SK-N-SH (cell line): ENCODE results near the gene MAMLD1. TPM values are rescaled to one million over a fixed set of nuclear protein-coding genes. Genes with fewer than 3 reads are reported as not detected.

Experiments
- CTCF ChIA-PET: fragments of 300-600, 350-600 bp; formaldehyde crosslinking; extraction: SDS; loops from one replicate; lab custom pipeline; 2021; lab: Yijun Ruan, JAX
- POLR2A ChIA-PET: fragments of 350-600 bp; sonication (Branson Sonifier 250); formaldehyde crosslinking; extraction: SDS; loops from one replicate; lab custom pipeline; 2020; ENCODE audit warnings: antibody characterized with exemption, inconsistent platforms; lab: Yijun Ruan, JAX
- DNase-seq: peaks from one replicate; pipeline ENCODE4 v3.0.0; 2012
- H2AFZ ChIP-seq: fragments of 200-600 bp; sonication (generic); 2 replicates; pipeline ENCODE4 v1.8.1; 2016; ENCODE audit warnings: antibody characterized with exemption, mild to moderate bottlenecking, low read depth
- H3F3A ChIP-seq: fragments of 200-600 bp; sonication (generic); replicated peaks from 2 replicates; pipeline ENCODE3; 2016; ENCODE audit warnings: antibody characterized with exemption, mild to moderate bottlenecking; ENCODE audit not compliant: insufficient read depth
- H3K27ac ChIP-seq, 2 experiments: fragments of 200-500 bp in 1 of 2; fragments of 200-600 bp in 1 of 2; sonication (Bioruptor generic) in 1 of 2; sonication (generic), shearing (Covaris generic) in 1 of 2; 2 replicates each; pipeline versions ENCODE4 v1.5.1 to v1.6.1; 2014 to 2016; ENCODE audit warnings: low read depth in 2 of 2, inconsistent platforms in 1 of 2, low read length in 1 of 2, mild to moderate bottlenecking in 1 of 2, mixed read lengths in 1 of 2
- H3K27me3 ChIP-seq: fragments of 200-600 bp; sonication (generic), shearing (Covaris generic); 2 replicates; pipeline ENCODE4 v1.6.1; 2016; ENCODE audit warnings: mixed run types; ENCODE audit not compliant: insufficient read depth
- H3K36me3 ChIP-seq, 2 experiments: fragments of 200-500 bp in 1 of 2; fragments of 200-600 bp in 1 of 2; sonication (Bioruptor generic) in 1 of 2; sonication (generic) in 1 of 2; replicated peaks in 1 of 2; 2 replicates each; pipeline versions ENCODE3 to v1.5.1; 2014 to 2016; ENCODE audit warnings: low read length in 1 of 2, mild to moderate bottlenecking in 1 of 2; ENCODE audit not compliant: insufficient read depth in 2 of 2, control insufficient read depth in 1 of 2
- H3K4me1 ChIP-seq, 2 experiments: fragments of 200-500 bp in 1 of 2; fragments of 200-600 bp in 1 of 2; sonication (Bioruptor generic) in 1 of 2; sonication (generic), shearing (Covaris generic) in 1 of 2; 2 replicates each; pipeline versions ENCODE4 v1.5.1 to v1.6.1; 2014 to 2016; ENCODE audit warnings: low read depth in 1 of 2, low read length in 1 of 2, mixed run types in 1 of 2; ENCODE audit not compliant: insufficient read depth in 2 of 2, control insufficient read depth in 1 of 2
- H3K4me2 ChIP-seq: fragments of 200-600 bp; sonication (generic), shearing (Covaris generic); 2 replicates; pipeline ENCODE4 v1.6.1; 2017; ENCODE audit warnings: mixed run types
- H3K4me3 ChIP-seq, 2 experiments: fragments of 200-500 bp in 1 of 2; fragments of 200-600 bp in 1 of 2; sonication (Bioruptor generic) in 1 of 2; sonication (generic), shearing (Covaris generic) in 1 of 2; 2 replicates each; pipeline versions ENCODE4 v1.5.1 to v1.8.1; 2014 to 2016; ENCODE audit warnings: low read depth in 2 of 2, inconsistent platforms in 1 of 2, low read length in 1 of 2, mild to moderate bottlenecking in 1 of 2, mixed read lengths in 1 of 2, moderate library complexity in 1 of 2
- H3K79me2 ChIP-seq: fragments of 200-600 bp; sonication (generic); 2 replicates; pipeline ENCODE4 v1.8.1; 2017; ENCODE audit warnings: mild to moderate bottlenecking; ENCODE audit not compliant: insufficient read depth
- H3K9ac ChIP-seq: fragments of 200-600 bp; sonication (generic); 2 replicates; pipeline ENCODE4 v1.6.1; 2017; ENCODE audit warnings: mixed run types
- H3K9me2 ChIP-seq: fragments of 200-600 bp; sonication (generic); 2 replicates; pipeline ENCODE4 v1.6.1; 2017; ENCODE audit warnings: mixed run types
- H3K9me3 ChIP-seq: fragments of 200-600 bp; sonication (generic); 2 replicates; pipeline ENCODE4 v1.6.1; 2017; ENCODE audit warnings: mixed run types, mild to moderate bottlenecking, moderate library complexity
- H4K20me1 ChIP-seq: fragments of 200-600 bp; sonication (generic); 2 replicates; pipeline ENCODE4 v1.6.1; 2017; ENCODE audit warnings: mild to moderate bottlenecking, mixed run types; ENCODE audit not compliant: insufficient read depth
- CHD2 ChIP-seq: fragments of 150-350 bp; IDR thresholded peaks from 2 replicates; pipeline ENCODE4 v1.6.1; 2018; ENCODE audit warnings: low read length; ENCODE audit not compliant: partially characterized antibody
- CTCF ChIP-seq: fragments of 200-600 bp; sonication (generic); IDR thresholded peaks from 2 replicates; pipeline ENCODE4 v1.6.1; 2017; ENCODE audit warnings: antibody characterized with exemption, mild to moderate bottlenecking, moderate library complexity
- ELF1 ChIP-seq: IDR thresholded peaks from 2 replicates; pipeline ENCODE4 v1.4.0; 2012
- EP300 ChIP-seq, 2 experiments: IDR thresholded peaks; 2 replicates each; pipeline versions ENCODE4 v1.4.0 to v1.6.1; 2012; ENCODE audit warnings: borderline replicate concordance in 1 of 2, low read depth in 1 of 2, low read length in 1 of 2
- EZH2phosphoT487 ChIP-seq: fragments of 200-600 bp; sonication (generic); IDR thresholded peaks from 2 replicates; pipeline ENCODE4 v1.6.1; 2017; ENCODE audit warnings: low read depth, mixed run types, mild to moderate bottlenecking, antibody characterized with exemption, moderate library complexity, borderline replicate concordance
- FOXJ3 ChIP-seq: sonication (generic); formaldehyde crosslinking; IDR thresholded peaks from 2 replicates; pipeline ENCODE4 v1.5.1; 2020; ENCODE audit warnings: mild to moderate bottlenecking, missing genetic modification reagents
- MAX ChIP-seq: IDR thresholded peaks from 2 replicates; pipeline ENCODE4 v1.4.0; 2012; ENCODE audit warnings: low read depth
- MXI1 ChIP-seq: IDR thresholded peaks from 2 replicates; pipeline ENCODE4 v1.6.1; 2012; ENCODE audit warnings: mild to moderate bottlenecking, low read depth, low read length, improper control_type of control experiment
- NFIC ChIP-seq: IDR thresholded peaks from 2 replicates; pipeline ENCODE4 v1.4.0; 2012; ENCODE audit warnings: borderline replicate concordance
- NRF1 ChIP-seq: IDR thresholded peaks from 2 replicates; pipeline ENCODE4 v1.6.1; 2012; ENCODE audit warnings: low read depth, mild to moderate bottlenecking, low read length
- PBX3 ChIP-seq: IDR thresholded peaks from 2 replicates; pipeline ENCODE4; 2012
- POLR2AphosphoS5 ChIP-seq: IDR thresholded peaks from 2 replicates; pipeline ENCODE4 v1.6.1; 2012; ENCODE audit warnings: low read depth, low read length
- RCOR1 ChIP-seq: fragments of 150-350 bp; IDR thresholded peaks from 2 replicates; pipeline ENCODE4 v1.6.1; 2017; ENCODE audit warnings: antibody characterized with exemption, low read length
- RXRA ChIP-seq: IDR thresholded peaks from 2 replicates; pipeline ENCODE4 v1.4.0; 2012; ENCODE audit warnings: low read depth, mild to moderate bottlenecking, borderline replicate concordance
- SMC3 ChIP-seq: IDR thresholded peaks from 2 replicates; pipeline ENCODE4 v1.6.1; 2012; ENCODE audit warnings: low read depth, low read length, improper control_type of control experiment
- TAF1 ChIP-seq: IDR thresholded peaks from 2 replicates; pipeline ENCODE4 v1.6.1; 2012; ENCODE audit warnings: low read depth, mild to moderate bottlenecking, low read length, moderate library complexity, borderline replicate concordance
- YY1 ChIP-seq: IDR thresholded peaks from 2 replicates; pipeline ENCODE4 v1.4.0; 2012; ENCODE audit warnings: low read depth, mild to moderate bottlenecking
- WGBS: methylation state at CpG from one replicate; pipeline ENCODE4 v1.1.6; 2017; ENCODE audit warnings: low lambda C conversion rate; 5-methylcytosine and 5-hydroxymethylcytosine counted together
- polyA plus RNA-seq, 3 experiments: library from polyadenylated mRNA; depleted of rRNA; stranded (reverse); fragments of >200 nt; gene quantifications; 2 replicates each; pipeline ENCODE4 v1.2.3, GENCODE V29; 2012
- TF ChIP-seq, protein P1 (sequence below): IDR thresholded peaks from 2 replicates; pipeline ENCODE4 v1.4.0; 2012; ENCODE audit warnings: low read depth, borderline replicate concordance
- TF ChIP-seq, protein P2 (sequence below): fragments of 150-350 bp; IDR thresholded peaks from 2 replicates; pipeline ENCODE4 v1.6.1; 2016; ENCODE audit warnings: mild to moderate bottlenecking, low read depth, low read length
- TF ChIP-seq, protein P3 (sequence below): IDR thresholded peaks from 2 replicates; pipeline ENCODE4 v1.6.1; 2012; ENCODE audit warnings: mild to moderate bottlenecking, low read depth, low read length, moderate library complexity

The MAMLD1 gene
- polyA plus RNA-seq, 1 of the 3 experiments (the other 2 are of a cell fraction), result 4.4 TPM

DNA sequence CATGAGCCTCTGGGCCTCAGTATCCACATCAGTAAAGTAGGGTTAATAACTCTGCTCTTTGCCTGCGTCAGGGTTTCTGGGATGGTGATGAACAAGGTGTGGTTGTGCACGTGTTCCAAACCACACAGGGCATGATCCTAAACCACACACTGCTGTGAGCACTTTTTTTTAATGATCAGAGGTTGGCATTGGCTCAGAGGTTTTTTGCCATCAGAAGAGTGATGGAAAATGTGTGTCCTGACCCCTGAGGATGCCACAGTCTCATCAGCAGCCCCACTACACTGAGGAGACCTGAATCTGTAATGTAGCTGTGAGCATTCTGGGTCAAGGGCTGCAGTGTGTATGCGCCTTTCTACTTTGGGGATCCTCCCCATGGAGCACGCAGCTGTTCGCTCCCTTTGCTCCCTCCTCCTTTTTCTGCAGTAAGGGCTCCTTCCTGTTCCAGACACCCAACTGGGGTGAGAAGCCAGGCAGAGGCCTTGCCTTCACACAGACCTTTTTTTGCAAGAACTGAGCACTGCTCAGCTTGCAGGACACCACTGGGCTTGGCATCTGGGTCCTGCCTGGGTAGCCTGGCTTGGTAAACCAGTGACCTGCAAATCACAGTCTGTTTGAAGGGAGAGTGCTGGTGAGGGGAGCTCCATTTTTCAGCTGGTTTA lies 87.5 kb downstream of the MAMLD1 start:
- WGBS, result 74% methylated on average over 4 of the region's 5 CpGs
- no peaks in the 10 kb centered on the region for H4K20me1 ChIP-seq
- no peak overlapping the region for H3K4me3 ChIP-seq
- no peaks in the 10 kb centered on the region for H3F3A ChIP-seq
- no peak for DNase-seq
- H3K27me3 ChIP-seq, result no peaks in the 10 kb centered on the region
- no peaks in the 10 kb centered on the region for H3K9me3 ChIP-seq
- H3K9me2 ChIP-seq, result no peaks in the 10 kb centered on the region
- H3K9ac ChIP-seq, result no peak overlapping the region
- H3K79me2 ChIP-seq, result no peaks in the 10 kb centered on the region
- no peak for TF ChIP-seq YY1
- TF ChIP-seq ELF1, result no peak
- TF ChIP-seq, protein P1, sequence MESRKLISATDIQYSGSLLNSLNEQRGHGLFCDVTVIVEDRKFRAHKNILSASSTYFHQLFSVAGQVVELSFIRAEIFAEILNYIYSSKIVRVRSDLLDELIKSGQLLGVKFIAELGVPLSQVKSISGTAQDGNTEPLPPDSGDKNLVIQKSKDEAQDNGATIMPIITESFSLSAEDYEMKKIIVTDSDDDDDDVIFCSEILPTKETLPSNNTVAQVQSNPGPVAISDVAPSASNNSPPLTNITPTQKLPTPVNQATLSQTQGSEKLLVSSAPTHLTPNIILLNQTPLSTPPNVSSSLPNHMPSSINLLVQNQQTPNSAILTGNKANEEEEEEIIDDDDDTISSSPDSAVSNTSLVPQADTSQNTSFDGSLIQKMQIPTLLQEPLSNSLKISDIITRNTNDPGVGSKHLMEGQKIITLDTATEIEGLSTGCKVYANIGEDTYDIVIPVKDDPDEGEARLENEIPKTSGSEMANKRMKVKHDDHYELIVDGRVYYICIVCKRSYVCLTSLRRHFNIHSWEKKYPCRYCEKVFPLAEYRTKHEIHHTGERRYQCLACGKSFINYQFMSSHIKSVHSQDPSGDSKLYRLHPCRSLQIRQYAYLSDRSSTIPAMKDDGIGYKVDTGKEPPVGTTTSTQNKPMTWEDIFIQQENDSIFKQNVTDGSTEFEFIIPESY, result no peak
- TF ChIP-seq, protein P2, sequence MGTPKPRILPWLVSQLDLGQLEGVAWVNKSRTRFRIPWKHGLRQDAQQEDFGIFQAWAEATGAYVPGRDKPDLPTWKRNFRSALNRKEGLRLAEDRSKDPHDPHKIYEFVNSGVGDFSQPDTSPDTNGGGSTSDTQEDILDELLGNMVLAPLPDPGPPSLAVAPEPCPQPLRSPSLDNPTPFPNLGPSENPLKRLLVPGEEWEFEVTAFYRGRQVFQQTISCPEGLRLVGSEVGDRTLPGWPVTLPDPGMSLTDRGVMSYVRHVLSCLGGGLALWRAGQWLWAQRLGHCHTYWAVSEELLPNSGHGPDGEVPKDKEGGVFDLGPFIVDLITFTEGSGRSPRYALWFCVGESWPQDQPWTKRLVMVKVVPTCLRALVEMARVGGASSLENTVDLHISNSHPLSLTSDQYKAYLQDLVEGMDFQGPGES, result no peak
- TF ChIP-seq POLR2AphosphoS5, result no peak
- no peak for TF ChIP-seq NRF1
- TF ChIP-seq EZH2phosphoT487, result no peak
- no peak for TF ChIP-seq FOXJ3 (CRISPR knock-in tag)
- TF ChIP-seq RCOR1, result no peak
- no peak for TF ChIP-seq PBX3
- no peak for TF ChIP-seq MAX
- no peak for TF ChIP-seq EP300 (IDR thresholded peaks at IDR 0.05; ENCODE audit: borderline replicate concordance in 1 of 2, low read depth in 1 of 2, low read length in 1 of 2)
- TF ChIP-seq CHD2, result no peak
- no peak for TF ChIP-seq CTCF
- TF ChIP-seq SMC3, result no peak
- no peak for TF ChIP-seq NFIC
- TF ChIP-seq, protein P3, sequence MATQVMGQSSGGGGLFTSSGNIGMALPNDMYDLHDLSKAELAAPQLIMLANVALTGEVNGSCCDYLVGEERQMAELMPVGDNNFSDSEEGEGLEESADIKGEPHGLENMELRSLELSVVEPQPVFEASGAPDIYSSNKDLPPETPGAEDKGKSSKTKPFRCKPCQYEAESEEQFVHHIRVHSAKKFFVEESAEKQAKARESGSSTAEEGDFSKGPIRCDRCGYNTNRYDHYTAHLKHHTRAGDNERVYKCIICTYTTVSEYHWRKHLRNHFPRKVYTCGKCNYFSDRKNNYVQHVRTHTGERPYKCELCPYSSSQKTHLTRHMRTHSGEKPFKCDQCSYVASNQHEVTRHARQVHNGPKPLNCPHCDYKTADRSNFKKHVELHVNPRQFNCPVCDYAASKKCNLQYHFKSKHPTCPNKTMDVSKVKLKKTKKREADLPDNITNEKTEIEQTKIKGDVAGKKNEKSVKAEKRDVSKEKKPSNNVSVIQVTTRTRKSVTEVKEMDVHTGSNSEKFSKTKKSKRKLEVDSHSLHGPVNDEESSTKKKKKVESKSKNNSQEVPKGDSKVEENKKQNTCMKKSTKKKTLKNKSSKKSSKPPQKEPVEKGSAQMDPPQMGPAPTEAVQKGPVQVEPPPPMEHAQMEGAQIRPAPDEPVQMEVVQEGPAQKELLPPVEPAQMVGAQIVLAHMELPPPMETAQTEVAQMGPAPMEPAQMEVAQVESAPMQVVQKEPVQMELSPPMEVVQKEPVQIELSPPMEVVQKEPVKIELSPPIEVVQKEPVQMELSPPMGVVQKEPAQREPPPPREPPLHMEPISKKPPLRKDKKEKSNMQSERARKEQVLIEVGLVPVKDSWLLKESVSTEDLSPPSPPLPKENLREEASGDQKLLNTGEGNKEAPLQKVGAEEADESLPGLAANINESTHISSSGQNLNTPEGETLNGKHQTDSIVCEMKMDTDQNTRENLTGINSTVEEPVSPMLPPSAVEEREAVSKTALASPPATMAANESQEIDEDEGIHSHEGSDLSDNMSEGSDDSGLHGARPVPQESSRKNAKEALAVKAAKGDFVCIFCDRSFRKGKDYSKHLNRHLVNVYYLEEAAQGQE, result no peak
- TF ChIP-seq RXRA, result no peak
- TF ChIP-seq MXI1, result no peak
- TF ChIP-seq TAF1, result no peak
- POLR2A ChIA-PET, result no interaction called here
- H3K4me2 ChIP-seq, result no peak overlapping the region
- no peak overlapping the region for H2AFZ ChIP-seq
- no peaks in the 10 kb centered on the region for H3K36me3 ChIP-seq
- CTCF ChIA-PET, result no interaction called here
- no peaks in the 10 kb centered on the region for H3K4me1 ChIP-seq
- H3K27ac ChIP-seq, result no peak overlapping the region
